HCT116 (cell line): Measurements from ENCODE around the gene IGSF9B. TPM values are rescaled to one million over a fixed set of nuclear protein-coding genes. Genes with fewer than 3 reads are reported as not detected.

Experiments used
- ATAC-seq: fragments of 200-7000 bp; cut with Tn5 transposase; 2 replicates; pipeline ENCODE4 v1.9.1; 2020; ENCODE audit warnings: mild to moderate bottlenecking, moderate library complexity
- BruUV-seq: library from RNA; stranded (reverse); fragments of 400-500 nt; replicated peaks from 2 replicates; lab custom pipeline; 2021; lab: Mats Ljungman, UMichigan
- CTCF ChIA-PET: fragments of 300-600 bp; sonication (Branson Sonifier 250); formaldehyde crosslinking; loops from one replicate; lab custom pipeline; 2021; ENCODE audit warnings: antibody characterized with exemption; lab: Charles Lee
- POLR2A ChIA-PET: fragments of 300-600, 350-600 bp; sonication (Branson Sonifier 250); formaldehyde crosslinking; loops from one replicate; lab custom pipeline; 2021; ENCODE audit warnings: antibody characterized with exemption; lab: Charles Lee
- RAD21 ChIA-PET, 2 experiments: fragments of 300-600 bp; sonication (Branson Sonifier 250); formaldehyde crosslinking; loops; one replicate each; lab custom pipeline; 2023; ENCODE audit warnings: low total read pairs in 2 of 2; ENCODE audit not compliant: uncharacterized antibody in 2 of 2, unreplicated experiment in 2 of 2, low non-redundant PET in 1 of 2; lab: Charles Lee
- DNase-seq: peaks from one replicate; pipeline ENCODE4 v3.0.0-alpha.2; 2010; ENCODE audit warnings: low read depth, low spot score
- H2AFZ ChIP-seq: fragments of 200-600 bp; shearing (Covaris generic), sonication (generic); 2 replicates; pipeline ENCODE4 v1.6.1; 2017; ENCODE audit warnings: low read depth, mixed run types, mixed read lengths, antibody characterized with exemption, low read length; ENCODE audit not compliant: poor library complexity, severe bottlenecking
- H3K27ac ChIP-seq: 2 replicates; pipeline ENCODE4 v1.5.1; 2012; ENCODE audit warnings: low read depth, low read length
- H3K27me3 ChIP-seq: fragments of 200-600 bp; sonication (generic); 2 replicates; pipeline ENCODE4 v1.6.1; 2016; ENCODE audit warnings: mixed run types, low read length, mixed read lengths; ENCODE audit not compliant: insufficient read depth
- H3K36me3 ChIP-seq, 2 experiments: fragments of 200-500 bp in 1 of 2; fragments of 200-600 bp in 1 of 2; sonication (Bioruptor generic) in 1 of 2; sonication (generic) in 1 of 2; 2 replicates each; pipeline versions ENCODE4 v1.5.1 to v1.6.1; 2014 to 2016; ENCODE audit warnings: low read length in 2 of 2, inconsistent platforms in 1 of 2, mixed read lengths in 1 of 2, mixed run types in 1 of 2; ENCODE audit not compliant: insufficient read depth in 2 of 2, control insufficient read depth in 1 of 2
- H3K4me1 ChIP-seq, 2 experiments: fragments of 200-600 bp in 1 of 2; sonication (generic) in 1 of 2; 2 replicates each; pipeline versions ENCODE4 v1.5.1 to v1.6.1; 2012 to 2017; ENCODE audit warnings: low read length in 2 of 2, inconsistent platforms in 1 of 2, mild to moderate bottlenecking in 1 of 2, mixed read lengths in 1 of 2, mixed run types in 1 of 2, moderate library complexity in 1 of 2; ENCODE audit not compliant: insufficient read depth in 2 of 2, control insufficient read depth in 1 of 2
- H3K4me2 ChIP-seq: fragments of 200-600 bp; sonication (generic); 2 replicates; pipeline ENCODE4 v1.6.1; 2017; ENCODE audit warnings: mixed run types, low read length, mixed read lengths
- H3K4me3 ChIP-seq, 2 experiments: fragments of 200-600 bp in 1 of 2; sonication (generic) in 1 of 2; replicated peaks in 1 of 2; 2 replicates each; pipeline ENCODE4 v1.5.1; 2011 to 2016; ENCODE audit warnings: low read length in 2 of 2, control low read depth in 1 of 2, low read depth in 1 of 2, mild to moderate bottlenecking in 1 of 2, mixed read lengths in 1 of 2, mixed run types in 1 of 2
- H3K79me2 ChIP-seq: fragments of 200-600 bp; sonication (generic); 2 replicates; pipeline ENCODE4 v1.6.1; 2017; ENCODE audit warnings: mild to moderate bottlenecking, mixed run types, low read length, moderate library complexity, mixed read lengths; ENCODE audit not compliant: insufficient read depth
- H3K9ac ChIP-seq: fragments of 200-600 bp; sonication (generic); 2 replicates; pipeline ENCODE4 v1.6.1; 2016; ENCODE audit warnings: low read length, mixed read lengths
- H3K9me2 ChIP-seq: fragments of 200-600 bp; sonication (generic), shearing (Covaris generic); 2 replicates; pipeline ENCODE4 v1.6.1; 2017; ENCODE audit warnings: mixed run types, mild to moderate bottlenecking, moderate library complexity; ENCODE audit not compliant: insufficient read depth
- H3K9me3 ChIP-seq, 2 experiments: fragments of 200-500 bp in 1 of 2; fragments of 200-600 bp in 1 of 2; sonication (Bioruptor generic) in 1 of 2; sonication (generic) in 1 of 2; 2 replicates each; pipeline ENCODE4 v1.6.1; 2014 to 2017; ENCODE audit warnings: low read length in 2 of 2, mixed read lengths in 2 of 2, inconsistent platforms in 1 of 2, low read depth in 1 of 2, mild to moderate bottlenecking in 1 of 2, mixed run types in 1 of 2, moderate library complexity in 1 of 2; ENCODE audit not compliant: control insufficient read depth in 1 of 2, insufficient read depth in 1 of 2
- H4K20me1 ChIP-seq: fragments of 200-600 bp; sonication (generic), shearing (Covaris generic); 2 replicates; pipeline ENCODE4 v1.6.1; 2017; ENCODE audit warnings: mixed run types, mild to moderate bottlenecking, moderate library complexity; ENCODE audit not compliant: insufficient read depth
- CBX3 ChIP-seq: IDR thresholded peaks from 2 replicates; pipeline ENCODE4 v1.6.1; 2012; ENCODE audit warnings: low read depth
- CEBPB ChIP-seq: IDR thresholded peaks from 2 replicates; pipeline ENCODE4 v1.6.1; 2012; ENCODE audit warnings: low read depth
- EGR1 ChIP-seq: IDR thresholded peaks from 2 replicates; pipeline ENCODE4 v1.6.1; 2012; ENCODE audit warnings: low read depth
- ELF1 ChIP-seq: IDR thresholded peaks from 2 replicates; pipeline ENCODE4 v1.6.1; 2012; ENCODE audit warnings: low read depth, borderline replicate concordance
- EZH2 ChIP-seq: fragments of 200-600 bp; sonication (generic); IDR thresholded peaks from 2 replicates; pipeline ENCODE4 v1.6.1; 2017; ENCODE audit warnings: antibody characterized with exemption, mixed run types
- FOSL1 ChIP-seq: IDR thresholded peaks from 2 replicates; pipeline ENCODE4 v1.6.1; 2012; ENCODE audit warnings: low read depth
- JUND ChIP-seq: IDR thresholded peaks from 2 replicates; pipeline ENCODE4 v1.6.1; 2012
- POLR2A ChIP-seq: IDR thresholded peaks from 2 replicates; pipeline ENCODE4 v1.7.0; 2011; ENCODE audit warnings: borderline replicate concordance; ENCODE audit not compliant: insufficient read depth, insufficient read length; ENCODE audit errors: extremely low read depth
- POLR2AphosphoS5 ChIP-seq: IDR thresholded peaks from 2 replicates; pipeline ENCODE4 v1.6.1; 2011; ENCODE audit warnings: mild to moderate bottlenecking, low read depth, low read length, moderate library complexity
- SP1 ChIP-seq: IDR thresholded peaks from 2 replicates; pipeline ENCODE4 v1.6.1; 2012; ENCODE audit warnings: low read depth
- SRF ChIP-seq: IDR thresholded peaks from 2 replicates; pipeline ENCODE4 v1.6.1; 2012; ENCODE audit warnings: low read depth
- YY1 ChIP-seq: IDR thresholded peaks from 2 replicates; pipeline ENCODE4 v1.6.1; 2011; ENCODE audit warnings: low read length, low read depth, moderate library complexity, mild to moderate bottlenecking; ENCODE audit not compliant: insufficient replicate concordance; ENCODE audit errors: extremely low read depth
- ZFX ChIP-seq: fragments of 450-650 bp; IDR thresholded peaks from 2 replicates; pipeline ENCODE4 v1.6.1; 2017
- ZNF274 ChIP-seq: fragments of 200-500 bp; sonication (Bioruptor generic); IDR thresholded peaks from 2 replicates; pipeline ENCODE4 v1.6.1; 2014; ENCODE audit warnings: mild to moderate bottlenecking, low read depth, low read length, inconsistent platforms
- intact Hi-C: fragments of 100-400 bp; cut with micrococcal nuclease; formaldehyde crosslinking; loops from 2 replicates; pipeline ENCODE4 v1.10.0; 2022
- total RNA-seq: library from RNA; stranded (reverse); gene quantifications from one replicate; pipeline ENCODE4 v1.2.1, GENCODE V29; 2021; ENCODE audit not compliant: unreplicated experiment
- TF ChIP-seq, protein P1 (sequence below), 3 experiments: fragments of 200-600 bp in 1 of 3; sonication (generic) in 1 of 3; IDR thresholded peaks in 2 of 3; conservative IDR thresholded peaks in 1 of 3; 2 replicates each; pipeline ENCODE4 v1.5.1; 2012 to 2017; ENCODE audit warnings: low read depth in 2 of 3, low read length in 2 of 3, antibody characterized with exemption in 1 of 3, borderline replicate concordance in 1 of 3, control low read depth in 1 of 3, mild to moderate bottlenecking in 1 of 3, mixed read lengths in 1 of 3, mixed run types in 1 of 3, moderate library complexity in 1 of 3; ENCODE audit not compliant: insufficient read depth in 1 of 3
- TF ChIP-seq, protein P2 (sequence below): IDR thresholded peaks from 2 replicates; pipeline ENCODE4 v1.6.1; 2012
- TF ChIP-seq, protein P3 (sequence below): IDR thresholded peaks from 2 replicates; pipeline ENCODE4 v1.6.1; 2012; ENCODE audit warnings: low read depth

IGSF9B gene
- total RNA-seq, 1 experiment from 2014 or later: 12.4 TPM

DNA sequence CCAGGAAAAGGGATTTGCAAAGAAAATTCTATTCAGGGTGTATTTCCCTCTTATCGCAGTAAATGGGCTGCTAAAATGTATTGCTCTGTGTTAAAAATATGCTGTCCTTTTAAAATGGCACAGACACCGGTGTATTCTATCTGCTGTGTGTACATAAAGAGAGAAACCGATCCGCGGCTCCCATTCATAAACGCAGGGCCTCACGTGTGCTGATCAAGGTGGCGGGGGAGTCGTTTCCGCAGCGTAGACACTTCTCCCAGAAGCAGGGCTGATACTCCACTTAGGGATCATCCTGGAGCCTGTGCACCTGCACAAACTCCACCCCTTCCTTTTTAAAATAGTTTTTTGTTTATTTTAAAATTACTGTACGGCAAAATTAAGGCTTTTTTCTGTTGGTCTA, 26.1 kb upstream of the IGSF9B start:
- H3K36me3 ChIP-seq: no peaks in the 10 kb centered on the region
- TF ChIP-seq, protein P1, sequence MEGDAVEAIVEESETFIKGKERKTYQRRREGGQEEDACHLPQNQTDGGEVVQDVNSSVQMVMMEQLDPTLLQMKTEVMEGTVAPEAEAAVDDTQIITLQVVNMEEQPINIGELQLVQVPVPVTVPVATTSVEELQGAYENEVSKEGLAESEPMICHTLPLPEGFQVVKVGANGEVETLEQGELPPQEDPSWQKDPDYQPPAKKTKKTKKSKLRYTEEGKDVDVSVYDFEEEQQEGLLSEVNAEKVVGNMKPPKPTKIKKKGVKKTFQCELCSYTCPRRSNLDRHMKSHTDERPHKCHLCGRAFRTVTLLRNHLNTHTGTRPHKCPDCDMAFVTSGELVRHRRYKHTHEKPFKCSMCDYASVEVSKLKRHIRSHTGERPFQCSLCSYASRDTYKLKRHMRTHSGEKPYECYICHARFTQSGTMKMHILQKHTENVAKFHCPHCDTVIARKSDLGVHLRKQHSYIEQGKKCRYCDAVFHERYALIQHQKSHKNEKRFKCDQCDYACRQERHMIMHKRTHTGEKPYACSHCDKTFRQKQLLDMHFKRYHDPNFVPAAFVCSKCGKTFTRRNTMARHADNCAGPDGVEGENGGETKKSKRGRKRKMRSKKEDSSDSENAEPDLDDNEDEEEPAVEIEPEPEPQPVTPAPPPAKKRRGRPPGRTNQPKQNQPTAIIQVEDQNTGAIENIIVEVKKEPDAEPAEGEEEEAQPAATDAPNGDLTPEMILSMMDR (IDR thresholded peaks at IDR 0.05 in 2 of 3, conservative IDR thresholded peaks at IDR 0.05 in 1 of 3; ENCODE audit: borderline replicate concordance in 1 of 3, insufficient read depth in 1 of 3, low read depth in 2 of 3, low read length in 2 of 3): no peak
- TF ChIP-seq POLR2A: no peak
- TF ChIP-seq EGR1: no peak
- TF ChIP-seq CBX3: no peak
- TF ChIP-seq EZH2: no peak
- no peak for TF ChIP-seq FOSL1
- TF ChIP-seq CEBPB: no peak
- no peak for TF ChIP-seq SRF
- TF ChIP-seq JUND: no peak
- ATAC-seq (no peak), DNase-seq (no peak)
- BruUV-seq: no TSS peak
- H3K4me2 ChIP-seq: no peak overlapping the region
- H3K4me1 ChIP-seq: no peaks in the 10 kb centered on the region
- H4K20me1 ChIP-seq: no peaks in the 10 kb centered on the region
- H3K27me3 ChIP-seq: peaks cover 19% of the 10 kb centered on the region; the same call in 1 of the 2 replicates
- no peaks in the 10 kb centered on the region for H3K79me2 ChIP-seq
- H3K9me3 ChIP-seq: no peaks in the 10 kb centered on the region
- ChIA-PET RAD21 (no interaction called here), CTCF (no interaction called here), POLR2A (no interaction called here)
- H3K27ac ChIP-seq: no peak overlapping the region
- H3K4me3 ChIP-seq: no peak overlapping the region
- H3K9me2 ChIP-seq: no peaks in the 10 kb centered on the region
- intact Hi-C loops: no loop called here
- H2AFZ ChIP-seq: no peak overlapping the region
- H3K9ac ChIP-seq: no peak overlapping the region

DNA sequence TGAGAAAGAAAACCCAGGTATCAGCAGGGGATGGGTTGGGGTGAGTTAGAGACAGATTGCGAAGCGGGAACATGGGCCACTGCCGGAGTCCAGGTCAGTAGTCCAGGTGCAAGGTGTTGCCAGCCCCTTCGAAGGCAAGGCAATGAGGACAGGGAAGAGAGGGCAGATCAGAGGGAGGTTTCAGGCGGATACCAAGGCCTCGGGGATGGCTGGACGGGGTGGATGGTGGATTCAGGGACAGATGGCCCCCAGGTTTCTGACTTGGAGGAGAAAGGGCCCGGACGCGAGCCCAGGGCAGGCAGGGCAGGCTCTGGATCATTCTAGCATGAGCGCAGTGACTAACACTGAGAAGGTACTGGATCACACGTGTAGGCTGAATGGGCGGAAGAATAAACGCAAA, 25.4 kb upstream of the IGSF9B start:
- Histone ChIP-seq H3K4me1 (no peaks in the 10 kb centered on the region), H3K4me3 (no peak overlapping the region), H3K79me2 (no peaks in the 10 kb centered on the region), H3K27me3 (peaks cover 20% of the 10 kb centered on the region; the same call in 1 of the 2 replicates), H4K20me1 (no peaks in the 10 kb centered on the region), H3K9ac (no peak overlapping the region), H2AFZ (no peak overlapping the region), H3K9me3 (no peaks in the 10 kb centered on the region), H3K27ac (no peak overlapping the region), H3K36me3 (no peaks in the 10 kb centered on the region), H3K9me2 (no peaks in the 10 kb centered on the region), H3K4me2 (no peak overlapping the region)
- RAD21 ChIA-PET: no interaction called here
- CTCF ChIA-PET: no interaction called here
- POLR2A ChIA-PET: no interaction called here
- no TSS peak for BruUV-seq
- no peak for ATAC-seq
- no peak for DNase-seq
- intact Hi-C loops: no loop called here
- TF ChIP-seq, protein P2, sequence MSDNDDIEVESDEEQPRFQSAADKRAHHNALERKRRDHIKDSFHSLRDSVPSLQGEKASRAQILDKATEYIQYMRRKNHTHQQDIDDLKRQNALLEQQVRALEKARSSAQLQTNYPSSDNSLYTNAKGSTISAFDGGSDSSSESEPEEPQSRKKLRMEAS: no peak
- TF ChIP-seq YY1 (no peak), ELF1 (no peak), ZNF274 (no peak), POLR2AphosphoS5 (no peak), ZFX (no peak), SP1 (no peak), CEBPB (no peak), JUND (no peak)
- TF ChIP-seq, protein P3, sequence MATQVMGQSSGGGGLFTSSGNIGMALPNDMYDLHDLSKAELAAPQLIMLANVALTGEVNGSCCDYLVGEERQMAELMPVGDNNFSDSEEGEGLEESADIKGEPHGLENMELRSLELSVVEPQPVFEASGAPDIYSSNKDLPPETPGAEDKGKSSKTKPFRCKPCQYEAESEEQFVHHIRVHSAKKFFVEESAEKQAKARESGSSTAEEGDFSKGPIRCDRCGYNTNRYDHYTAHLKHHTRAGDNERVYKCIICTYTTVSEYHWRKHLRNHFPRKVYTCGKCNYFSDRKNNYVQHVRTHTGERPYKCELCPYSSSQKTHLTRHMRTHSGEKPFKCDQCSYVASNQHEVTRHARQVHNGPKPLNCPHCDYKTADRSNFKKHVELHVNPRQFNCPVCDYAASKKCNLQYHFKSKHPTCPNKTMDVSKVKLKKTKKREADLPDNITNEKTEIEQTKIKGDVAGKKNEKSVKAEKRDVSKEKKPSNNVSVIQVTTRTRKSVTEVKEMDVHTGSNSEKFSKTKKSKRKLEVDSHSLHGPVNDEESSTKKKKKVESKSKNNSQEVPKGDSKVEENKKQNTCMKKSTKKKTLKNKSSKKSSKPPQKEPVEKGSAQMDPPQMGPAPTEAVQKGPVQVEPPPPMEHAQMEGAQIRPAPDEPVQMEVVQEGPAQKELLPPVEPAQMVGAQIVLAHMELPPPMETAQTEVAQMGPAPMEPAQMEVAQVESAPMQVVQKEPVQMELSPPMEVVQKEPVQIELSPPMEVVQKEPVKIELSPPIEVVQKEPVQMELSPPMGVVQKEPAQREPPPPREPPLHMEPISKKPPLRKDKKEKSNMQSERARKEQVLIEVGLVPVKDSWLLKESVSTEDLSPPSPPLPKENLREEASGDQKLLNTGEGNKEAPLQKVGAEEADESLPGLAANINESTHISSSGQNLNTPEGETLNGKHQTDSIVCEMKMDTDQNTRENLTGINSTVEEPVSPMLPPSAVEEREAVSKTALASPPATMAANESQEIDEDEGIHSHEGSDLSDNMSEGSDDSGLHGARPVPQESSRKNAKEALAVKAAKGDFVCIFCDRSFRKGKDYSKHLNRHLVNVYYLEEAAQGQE: no peak
